GM12878 (cell line): ENCODE measurements around the gene SLC44A3. TPM values are rescaled to one million over a fixed set of nuclear protein-coding genes. Genes with fewer than 3 reads are reported as not detected.

Experiments used
- ATAC-seq: fragments of 200-7000 bp; cut with Tn5 transposase; 3 replicates; pipeline ENCODE4 v1.9.1; 2020; ENCODE audit warnings: mild to moderate bottlenecking, moderate library complexity
- BruUV-seq: library from RNA; stranded (reverse); fragments of 400-500 nt; replicated peaks from 2 replicates; lab custom pipeline; 2021; lab: Mats Ljungman, UMichigan
- CTCF ChIA-PET: fragments of 300-600 bp; sonication (Branson Sonifier 250); formaldehyde crosslinking; extraction: SDS; loops from one replicate; lab custom pipeline; 2021; ENCODE audit warnings: inconsistent platforms; lab: Yijun Ruan, JAX
- POLR2A ChIA-PET: fragments of 350-600 bp; formaldehyde crosslinking; extraction: SDS; loops from one replicate; lab custom pipeline; 2021; ENCODE audit warnings: inconsistent platforms; lab: Charles Lee
- RAD21 ChIA-PET: fragments of 300-600 bp; sonication (Branson Sonifier 250); formaldehyde crosslinking; loops from one replicate; lab custom pipeline; 2023; ENCODE audit warnings: antibody characterized with exemption; ENCODE audit not compliant: unreplicated experiment; lab: Charles Lee
- SMC1A ChIA-PET: fragments of 300-600 bp; sonication (Branson Sonifier 250); formaldehyde crosslinking; loops from one replicate; lab custom pipeline; 2023; ENCODE audit not compliant: unreplicated experiment, uncharacterized antibody; lab: Charles Lee
- DNase-seq: peaks from one replicate; pipeline ENCODE4 v3.0.0-alpha.2; 2011; ENCODE audit warnings: low read depth, low spot score
- FAIRE-seq: peaks from 3 replicates; lab custom pipeline; 2011; peaks lifted over from hg19 to GRCh38; lab: Jason Lieb, UNC
- H2AFZ ChIP-seq: 2 replicates; pipeline ENCODE4 v1.6.0; 2011; ENCODE audit warnings: low read depth, low read length, control low read depth; ENCODE audit not compliant: control insufficient read depth
- H3K27ac ChIP-seq: 2 replicates; pipeline ENCODE4 v1.5.1; 2011; ENCODE audit warnings: control low read depth; ENCODE audit not compliant: control insufficient read depth, insufficient read depth
- H3K27me3 ChIP-seq, 2 experiments: replicated peaks in 1 of 2; 2 replicates each; pipeline versions ENCODE4 v1.6.0 to v1.6.1; 2011; ENCODE audit warnings: low read length in 1 of 2; ENCODE audit not compliant: control insufficient read depth in 2 of 2, insufficient read depth in 2 of 2
- H3K36me3 ChIP-seq, 2 experiments: 2 replicates each; pipeline ENCODE4 v1.5.1; 2011; ENCODE audit warnings: low read length in 1 of 2; ENCODE audit not compliant: control insufficient read depth in 2 of 2, insufficient read depth in 2 of 2
- H3K4me1 ChIP-seq: 2 replicates; pipeline ENCODE4 v1.6.1; 2011; ENCODE audit warnings: mild to moderate bottlenecking, low read length, moderate library complexity, mixed read lengths; ENCODE audit not compliant: control insufficient read depth, insufficient read depth
- H3K4me2 ChIP-seq: 2 replicates; pipeline ENCODE4 v1.6.0; 2011; ENCODE audit warnings: control low read depth; ENCODE audit not compliant: control insufficient read depth, insufficient read depth
- H3K4me3 ChIP-seq: fragments of 200-600 bp; sonication (generic); 2 replicates; pipeline ENCODE4 v1.5.1; 2016
- H3K79me2 ChIP-seq: 2 replicates; pipeline ENCODE4 v1.6.0; 2011; ENCODE audit warnings: low read length; ENCODE audit not compliant: control insufficient read depth, insufficient read depth
- H3K9ac ChIP-seq: 2 replicates; pipeline ENCODE4 v1.8.0; 2011; ENCODE audit warnings: low read length, control low read depth, mixed read lengths; ENCODE audit not compliant: control insufficient read depth, insufficient read depth
- H3K9me3 ChIP-seq: replicated peaks from 3 replicates; pipeline ENCODE4 v1.5.1; 2011; ENCODE audit warnings: mild to moderate bottlenecking, low read length; ENCODE audit not compliant: control insufficient read depth, insufficient read depth
- H4K20me1 ChIP-seq: 2 replicates; pipeline ENCODE4 v1.6.0; 2011; ENCODE audit not compliant: control insufficient read depth, insufficient read depth
- BCL11A ChIP-seq: IDR thresholded peaks from 2 replicates; pipeline ENCODE4 v1.6.1; 2011; ENCODE audit warnings: low read depth, low read length
- BRCA1 ChIP-seq: IDR thresholded peaks from 2 replicates; pipeline ENCODE4 v1.6.1; 2011; ENCODE audit warnings: low read depth, low read length, improper control_type of control experiment
- CBX5 ChIP-seq: sonication (generic); IDR thresholded peaks from 2 replicates; pipeline ENCODE4 v1.6.1; 2016; ENCODE audit warnings: low read depth, moderate library complexity, mild to moderate bottlenecking, inconsistent platforms
- CHD2 ChIP-seq: IDR thresholded peaks from 2 replicates; pipeline ENCODE4 v1.6.1; 2011; ENCODE audit warnings: low read depth, low read length, improper control_type of control experiment, borderline replicate concordance
- ESRRA ChIP-seq: IDR thresholded peaks from 2 replicates; pipeline ENCODE4 v1.6.1; 2012; ENCODE audit warnings: mild to moderate bottlenecking, low read length, improper control_type of control experiment
- FOXM1 ChIP-seq: IDR thresholded peaks from 2 replicates; pipeline ENCODE4 v1.6.1; 2012; ENCODE audit warnings: low read depth, mild to moderate bottlenecking, inconsistent platforms, low read length, moderate library complexity
- GABPA ChIP-seq: IDR thresholded peaks from 2 replicates; pipeline ENCODE4 v1.6.1; 2014; ENCODE audit warnings: antibody characterized with exemption, low read depth, mild to moderate bottlenecking, inconsistent platforms
- GATAD2B ChIP-seq: fragments of 450-650 bp; conservative IDR thresholded peaks from 2 replicates; pipeline ENCODE4 v1.6.1; 2017; ENCODE audit warnings: low read depth, mild to moderate bottlenecking, moderate library complexity
- RAD21 ChIP-seq: IDR thresholded peaks from 2 replicates; pipeline ENCODE4 v1.6.1; 2011; ENCODE audit warnings: mild to moderate bottlenecking, low read depth, low read length, moderate library complexity; ENCODE audit not compliant: insufficient read depth
- RAD51 ChIP-seq: fragments of 450-650 bp; IDR thresholded peaks from 2 replicates; pipeline ENCODE4 v1.6.1; 2016; ENCODE audit warnings: moderate library complexity, mild to moderate bottlenecking, inconsistent platforms
- SMAD5 ChIP-seq: IDR thresholded peaks from 2 replicates; pipeline ENCODE4 v1.6.1; 2016; ENCODE audit warnings: antibody characterized with exemption, low read depth
- SMARCA5 ChIP-seq: fragments of 450-650 bp; IDR thresholded peaks from 2 replicates; pipeline ENCODE4 v1.6.1; 2017; ENCODE audit warnings: mild to moderate bottlenecking
- SMC3 ChIP-seq: IDR thresholded peaks from 2 replicates; pipeline ENCODE4 v1.6.1; 2011; ENCODE audit warnings: low read length, improper control_type of control experiment, borderline replicate concordance
- SRF ChIP-seq, 2 experiments: IDR thresholded peaks; 2 replicates each; pipeline ENCODE4 v1.6.1; 2011; ENCODE audit warnings: low read depth in 2 of 2, low read length in 2 of 2, mild to moderate bottlenecking in 1 of 2, moderate library complexity in 1 of 2
- TAF1 ChIP-seq: IDR thresholded peaks from 2 replicates; pipeline ENCODE4 v1.6.1; 2011; ENCODE audit warnings: mild to moderate bottlenecking, low read depth, low read length, borderline replicate concordance
- YY1 ChIP-seq: IDR thresholded peaks from 2 replicates; pipeline ENCODE4 v1.6.1; 2011; ENCODE audit warnings: low read depth, mild to moderate bottlenecking, low read length
- ZNF207 ChIP-seq: fragments of 450-650 bp; IDR thresholded peaks from 2 replicates; pipeline ENCODE4 v1.6.1; 2014; ENCODE audit warnings: antibody characterized with exemption, mild to moderate bottlenecking, borderline replicate concordance
- ZNF217 ChIP-seq: fragments of 450-650 bp; IDR thresholded peaks from 2 replicates; pipeline ENCODE4 v1.6.1; 2017; ENCODE audit warnings: antibody characterized with exemption, mild to moderate bottlenecking
- ZZZ3 ChIP-seq: IDR thresholded peaks from 2 replicates; pipeline ENCODE4 v1.6.1; 2011; ENCODE audit warnings: low read depth; ENCODE audit not compliant: control insufficient read depth, insufficient read length
- WGBS: methylation state at CpG from one replicate; pipeline ENCODE4 v1.1.6; 2016; ENCODE audit warnings: low lambda C conversion rate; ENCODE audit not compliant: insufficient replicate concordance, insufficient coverage; ENCODE audit errors: missing lambda C conversion rate; 5-methylcytosine and 5-hydroxymethylcytosine counted together
- in situ Hi-C: fragments of 300-500 bp; cut with MboI; formaldehyde crosslinking; loops from 9 replicates; pipeline ENCODE4 v1.14.3; 2018; ENCODE audit warnings: mixed read lengths
- intact Hi-C: fragments of 100-400 bp; cut with micrococcal nuclease; formaldehyde crosslinking; loops from one replicate; pipeline ENCODE4 v1.14.2; 2022; ENCODE audit not compliant: unreplicated experiment
- polyA plus RNA-seq, 11 experiments: library from polyadenylated mRNA; depleted of rRNA in 4 of 11; unstranded in 6 of 11; stranded (reverse) in 5 of 11; fragments of >200 nt; fragmentation: Nextera tagmentation in 4 of 11; fragmentation: Illumina TruSeq in 1 of 11; extraction: Ambion mirVana in 4 of 11; extraction: Trizol in 1 of 11; gene quantifications; 1 replicate in 1 of 11; 2 replicates in 10 of 11; pipeline versions ENCODE4 v1.2.1 to v1.2.3, GENCODE V29; 2011 to 2016; ENCODE audit warnings: inconsistent platforms in 2 of 11, missing spikeins in 2 of 11, low read depth in 1 of 11
- total RNA-seq, 4 experiments: library from RNA; depleted of rRNA in 3 of 4; stranded (reverse); fragments of >200 nt in 3 of 4; fragmentation: Illumina TruSeq in 1 of 4; extraction: Trizol in 1 of 4; gene quantifications; 2 replicates each; pipeline versions ENCODE4 v1.2.1 to v1.2.3, GENCODE V29; 2013 to 2021
- TF ChIP-seq, protein P1 (sequence below): fragments of 450-650 bp; IDR thresholded peaks from 2 replicates; pipeline ENCODE4 v1.6.1; 2017; ENCODE audit warnings: low read depth, mild to moderate bottlenecking, moderate library complexity
- TF ChIP-seq, protein P2 (sequence below): fragments of 450-650 bp; IDR thresholded peaks from 2 replicates; pipeline ENCODE4 v1.6.1; 2017; ENCODE audit warnings: mild to moderate bottlenecking, low read depth, inconsistent platforms; ENCODE audit not compliant: poor library complexity, severe bottlenecking
- TF ChIP-seq, protein P3 (sequence below): fragments of 450-650 bp; IDR thresholded peaks from 2 replicates; pipeline ENCODE4 v1.6.1; 2016; ENCODE audit warnings: mild to moderate bottlenecking

The SLC44A3 gene
- total and polyA plus RNA-seq, 10 of the 15 experiments (the other 5 are each of a cell fraction or from before 2014, with no cell fraction given) = not detected

- TF ChIP-seq, protein P1, sequence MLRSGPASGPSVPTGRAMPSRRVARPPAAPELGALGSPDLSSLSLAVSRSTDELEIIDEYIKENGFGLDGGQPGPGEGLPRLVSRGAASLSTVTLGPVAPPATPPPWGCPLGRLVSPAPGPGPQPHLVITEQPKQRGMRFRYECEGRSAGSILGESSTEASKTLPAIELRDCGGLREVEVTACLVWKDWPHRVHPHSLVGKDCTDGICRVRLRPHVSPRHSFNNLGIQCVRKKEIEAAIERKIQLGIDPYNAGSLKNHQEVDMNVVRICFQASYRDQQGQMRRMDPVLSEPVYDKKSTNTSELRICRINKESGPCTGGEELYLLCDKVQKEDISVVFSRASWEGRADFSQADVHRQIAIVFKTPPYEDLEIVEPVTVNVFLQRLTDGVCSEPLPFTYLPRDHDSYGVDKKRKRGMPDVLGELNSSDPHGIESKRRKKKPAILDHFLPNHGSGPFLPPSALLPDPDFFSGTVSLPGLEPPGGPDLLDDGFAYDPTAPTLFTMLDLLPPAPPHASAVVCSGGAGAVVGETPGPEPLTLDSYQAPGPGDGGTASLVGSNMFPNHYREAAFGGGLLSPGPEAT = no peak
- TF ChIP-seq ZNF217 = no peak
- no peak for TF ChIP-seq FOXM1
- TF ChIP-seq SMAD5 = no peak
- no peak for TF ChIP-seq BRCA1
- TF ChIP-seq CHD2 = no peak
- TF ChIP-seq, all 136 proteins: peak for 0
These were observed 47.3 kb upstream of the SLC44A3 start (continued) for GRCh38 chr1:94772845-94773244.

- ATAC-seq = no peak
- DNase-seq = no peak
- Histone ChIP-seq H3K9me3 (no peaks in the 10 kb centered on the region), H3K27ac (no peak overlapping the region), H2AFZ (no peak overlapping the region), H3K4me3 (no peak overlapping the region), H3K79me2 (no peaks in the 10 kb centered on the region), H3K4me1 (no peaks in the 10 kb centered on the region), H3K27me3 (no peaks in the 10 kb centered on the region), H3K36me3 (no peaks in the 10 kb centered on the region), H3K4me2 (no peak overlapping the region), H3K9ac (no peak overlapping the region), H4K20me1 (no peaks in the 10 kb centered on the region)
- SMC1A ChIA-PET = interaction anchor here (0.9 kb wide), 1 partner anchor 17 kb away, joined by 3 read pairs; no protein-coding TSS in a partner anchor
- CTCF ChIA-PET = no interaction called here
- in situ Hi-C loops (no loop called here), intact Hi-C loops (no loop called here)
- 48% methylated on average over 6 of the region's 6 CpGs for WGBS
- no TSS peak for BruUV-seq
- RAD21 ChIA-PET = no interaction called here
- no peak for FAIRE-seq
- POLR2A ChIA-PET = no interaction called here
- no peak for TF ChIP-seq YY1
- TF ChIP-seq, protein P2, sequence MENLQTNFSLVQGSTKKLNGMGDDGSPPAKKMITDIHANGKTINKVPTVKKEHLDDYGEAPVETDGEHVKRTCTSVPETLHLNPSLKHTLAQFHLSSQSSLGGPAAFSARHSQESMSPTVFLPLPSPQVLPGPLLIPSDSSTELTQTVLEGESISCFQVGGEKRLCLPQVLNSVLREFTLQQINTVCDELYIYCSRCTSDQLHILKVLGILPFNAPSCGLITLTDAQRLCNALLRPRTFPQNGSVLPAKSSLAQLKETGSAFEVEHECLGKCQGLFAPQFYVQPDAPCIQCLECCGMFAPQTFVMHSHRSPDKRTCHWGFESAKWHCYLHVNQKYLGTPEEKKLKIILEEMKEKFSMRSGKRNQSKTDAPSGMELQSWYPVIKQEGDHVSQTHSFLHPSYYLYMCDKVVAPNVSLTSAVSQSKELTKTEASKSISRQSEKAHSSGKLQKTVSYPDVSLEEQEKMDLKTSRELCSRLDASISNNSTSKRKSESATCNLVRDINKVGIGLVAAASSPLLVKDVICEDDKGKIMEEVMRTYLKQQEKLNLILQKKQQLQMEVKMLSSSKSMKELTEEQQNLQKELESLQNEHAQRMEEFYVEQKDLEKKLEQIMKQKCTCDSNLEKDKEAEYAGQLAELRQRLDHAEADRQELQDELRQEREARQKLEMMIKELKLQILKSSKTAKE = no peak
- TF ChIP-seq ZNF207 = no peak
- TF ChIP-seq CBX5 = no peak
- TF ChIP-seq GATAD2B = no peak
- TF ChIP-seq ESRRA = no peak
- no peak for TF ChIP-seq ZZZ3
- TF ChIP-seq SRF (IDR thresholded peaks at IDR 0.05; ENCODE audit: low read depth in 2 of 2, low read length in 2 of 2) = no peak
- TF ChIP-seq TAF1 = no peak
- TF ChIP-seq GABPA = no peak
- no peak for TF ChIP-seq RAD51
- TF ChIP-seq, protein P3, sequence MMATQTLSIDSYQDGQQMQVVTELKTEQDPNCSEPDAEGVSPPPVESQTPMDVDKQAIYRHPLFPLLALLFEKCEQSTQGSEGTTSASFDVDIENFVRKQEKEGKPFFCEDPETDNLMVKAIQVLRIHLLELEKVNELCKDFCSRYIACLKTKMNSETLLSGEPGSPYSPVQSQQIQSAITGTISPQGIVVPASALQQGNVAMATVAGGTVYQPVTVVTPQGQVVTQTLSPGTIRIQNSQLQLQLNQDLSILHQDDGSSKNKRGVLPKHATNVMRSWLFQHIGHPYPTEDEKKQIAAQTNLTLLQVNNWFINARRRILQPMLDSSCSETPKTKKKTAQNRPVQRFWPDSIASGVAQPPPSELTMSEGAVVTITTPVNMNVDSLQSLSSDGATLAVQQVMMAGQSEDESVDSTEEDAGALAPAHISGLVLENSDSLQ = no peak
- no peak for TF ChIP-seq RAD21
- TF ChIP-seq BCL11A = no peak
- TF ChIP-seq ZNF217 = no peak
- TF ChIP-seq SMC3 = no peak
- TF ChIP-seq SMARCA5 = no peak
These were observed 46.8 kb upstream of the SLC44A3 start for GRCh38 chr1:94773296-94773809.
